Endothelial cell of umbilical vein (primary cell): ENCODE data around the gene NMRAL1.

ENCODE experiments used
- EZH2 ChIP-seq: IDR thresholded peaks from 2 replicates; pipeline ENCODE4 v1.6.1; 2012; ENCODE audit warnings: borderline replicate concordance, low read depth, mild to moderate bottlenecking, moderate library complexity, low read length, inconsistent platforms; ENCODE audit not compliant: severe bottlenecking
- FOS ChIP-seq: IDR thresholded peaks from 2 replicates; pipeline ENCODE4 v1.6.1; 2011; ENCODE audit warnings: mild to moderate bottlenecking, low read length, moderate library complexity, borderline replicate concordance; ENCODE audit not compliant: insufficient read depth
- GATA2 ChIP-seq: IDR thresholded peaks from 2 replicates; pipeline ENCODE4 v1.7.0; 2011; ENCODE audit warnings: low read depth, mild to moderate bottlenecking, moderate library complexity, mixed read lengths, low read length; ENCODE audit not compliant: insufficient read length, insufficient read depth
- JUN ChIP-seq: IDR thresholded peaks from 2 replicates; pipeline ENCODE4 v1.6.1; 2011; ENCODE audit warnings: borderline replicate concordance, low read depth; ENCODE audit not compliant: insufficient read length, insufficient read depth
- POLR2A ChIP-seq: IDR thresholded peaks from 2 replicates; pipeline ENCODE4 v1.6.1; 2012; ENCODE audit warnings: low read depth, mild to moderate bottlenecking, control low read depth, low read length
- POLR2AphosphoS5 ChIP-seq: IDR thresholded peaks from 2 replicates; pipeline ENCODE4 v1.6.1; 2012; ENCODE audit warnings: low read depth, mild to moderate bottlenecking, control low read depth, low read length, moderate library complexity; ENCODE audit not compliant: insufficient read depth
- TF ChIP-seq, protein P1 (sequence below), 2 donors: IDR thresholded peaks; 1 replicate in 1 of 2; 2 replicates in 1 of 2; pipeline ENCODE4 v1.5.1; 2011; ENCODE audit warnings: low read length in 2 of 2, mild to moderate bottlenecking in 2 of 2, moderate library complexity in 2 of 2, control low read depth in 1 of 2, inconsistent platforms in 1 of 2, low read depth in 1 of 2; ENCODE audit not compliant: insufficient read depth in 1 of 2; ENCODE audit errors: extremely low read depth in 1 of 2
- TF ChIP-seq, protein P2 (sequence below): IDR thresholded peaks from 2 replicates; pipeline ENCODE4 v1.6.1; 2011; ENCODE audit not compliant: insufficient read depth, insufficient read length

DNA sequence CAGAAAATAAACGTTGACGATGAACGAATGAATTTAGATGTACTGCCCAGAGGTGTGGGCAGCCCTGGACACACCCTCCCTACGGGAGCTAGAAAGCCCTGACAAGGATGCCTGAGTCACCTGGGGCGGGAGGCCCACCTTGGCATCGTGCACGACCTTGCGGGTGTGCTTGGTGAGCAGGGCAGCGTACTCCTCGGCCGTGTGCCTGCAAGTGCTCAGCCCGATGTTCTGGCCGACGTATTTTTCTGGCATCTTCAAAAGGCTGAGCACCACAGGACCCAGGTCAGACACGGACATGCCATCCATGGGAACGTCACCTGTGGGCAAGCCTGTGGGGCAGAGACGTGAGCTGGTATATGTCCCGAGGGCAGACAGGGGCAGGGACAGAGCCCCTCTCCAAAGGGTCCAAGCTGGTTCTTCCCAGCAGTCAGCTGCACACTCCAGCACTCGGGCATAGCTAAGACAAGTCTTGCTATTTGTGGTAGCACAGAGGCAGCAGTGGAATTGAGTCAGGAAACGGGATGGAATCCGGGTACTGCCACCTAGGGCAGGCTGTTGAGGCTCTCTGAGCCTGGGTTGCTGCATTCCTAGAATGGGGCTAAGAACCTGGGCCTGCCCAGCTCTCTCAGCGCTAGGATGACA, 10.8 kb downstream of the NMRAL1 start:
- TF ChIP-seq POLR2A (no peak), POLR2AphosphoS5 (no peak), FOS (no peak), JUN (no peak), EZH2 (no peak), GATA2 (no peak)
- TF ChIP-seq, protein P1, sequence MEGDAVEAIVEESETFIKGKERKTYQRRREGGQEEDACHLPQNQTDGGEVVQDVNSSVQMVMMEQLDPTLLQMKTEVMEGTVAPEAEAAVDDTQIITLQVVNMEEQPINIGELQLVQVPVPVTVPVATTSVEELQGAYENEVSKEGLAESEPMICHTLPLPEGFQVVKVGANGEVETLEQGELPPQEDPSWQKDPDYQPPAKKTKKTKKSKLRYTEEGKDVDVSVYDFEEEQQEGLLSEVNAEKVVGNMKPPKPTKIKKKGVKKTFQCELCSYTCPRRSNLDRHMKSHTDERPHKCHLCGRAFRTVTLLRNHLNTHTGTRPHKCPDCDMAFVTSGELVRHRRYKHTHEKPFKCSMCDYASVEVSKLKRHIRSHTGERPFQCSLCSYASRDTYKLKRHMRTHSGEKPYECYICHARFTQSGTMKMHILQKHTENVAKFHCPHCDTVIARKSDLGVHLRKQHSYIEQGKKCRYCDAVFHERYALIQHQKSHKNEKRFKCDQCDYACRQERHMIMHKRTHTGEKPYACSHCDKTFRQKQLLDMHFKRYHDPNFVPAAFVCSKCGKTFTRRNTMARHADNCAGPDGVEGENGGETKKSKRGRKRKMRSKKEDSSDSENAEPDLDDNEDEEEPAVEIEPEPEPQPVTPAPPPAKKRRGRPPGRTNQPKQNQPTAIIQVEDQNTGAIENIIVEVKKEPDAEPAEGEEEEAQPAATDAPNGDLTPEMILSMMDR (IDR thresholded peaks at IDR 0.05; ENCODE audit: extremely low read depth in 1 of 2, insufficient read depth in 1 of 2, low read depth in 1 of 2, low read length in 2 of 2): no peak
- TF ChIP-seq, protein P2, sequence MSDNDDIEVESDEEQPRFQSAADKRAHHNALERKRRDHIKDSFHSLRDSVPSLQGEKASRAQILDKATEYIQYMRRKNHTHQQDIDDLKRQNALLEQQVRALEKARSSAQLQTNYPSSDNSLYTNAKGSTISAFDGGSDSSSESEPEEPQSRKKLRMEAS: no peak
